HG02943 (cell line): Measurements from ENCODE around the gene RNF215.
"Not testable (repeated sequence)": the region's sequence is repeated elsewhere in the genome, so short reads cannot be mapped to it uniquely, and the experiment has no call there.

Experiments used
- ATAC-seq: cut with Tn5 transposase; IDR thresholded peaks from one replicate; pipeline ENCODE4 v1.9.1; 2021; ENCODE audit warnings: mild to moderate bottlenecking, low read depth, moderate library complexity; ENCODE audit not compliant: unreplicated experiment

RNF215 gene

GRCh38 chr22:30421695-30422480 lies 34.7 kb upstream of the RNF215 start:
- no peak for ATAC-seq

- no peak for ATAC-seq
These were observed 33.3 kb upstream of the RNF215 start for GRCh38 chr22:30420347-30421125.

GRCh38 chr22:30416837-30417236 lies 29.6 kb upstream of the RNF215 start:
- ATAC-seq = no peak

- no peak for ATAC-seq
These were observed 29.2 kb upstream of the RNF215 start for GRCh38 chr22:30416403-30416802.

GRCh38 chr22:30414525-30415047 lies 27.4 kb upstream of the RNF215 start:
- ATAC-seq = no peak

GRCh38 chr22:30413745-30414524 lies 26.7 kb upstream of the RNF215 start:
- no peak for ATAC-seq

- ATAC-seq = no peak
These were observed 25.8 kb upstream of the RNF215 start for GRCh38 chr22:30413001-30413400.

- ATAC-seq = no peak
These were observed 24.6 kb upstream of the RNF215 start for GRCh38 chr22:30411780-30412179.

- ATAC-seq = no peak
These were observed 21.3 kb upstream of the RNF215 start for GRCh38 chr22:30408388-30409102.

- no peak for ATAC-seq
These were observed 19.2 kb upstream of the RNF215 start for GRCh38 chr22:30406400-30406799.

- ATAC-seq = no peak
These were observed 18.5 kb upstream of the RNF215 start for GRCh38 chr22:30405731-30406130.

- no peak for ATAC-seq
These were observed 17.1 kb upstream of the RNF215 start for GRCh38 chr22:30404307-30404706.

- not testable (repeated sequence) for ATAC-seq
These were observed 15.5 kb upstream of the RNF215 start for GRCh38 chr22:30402766-30403104.

- ATAC-seq = no peak
These were observed 15.0 kb upstream of the RNF215 start for GRCh38 chr22:30402028-30402765.

GRCh38 chr22:30401024-30401423 lies 13.8 kb upstream of the RNF215 start:
- ATAC-seq = not testable (repeated sequence)

- no peak for ATAC-seq
These were observed 12.9 kb upstream of the RNF215 start for GRCh38 chr22:30400159-30400558.

GRCh38 chr22:30399718-30400117 lies 12.5 kb upstream of the RNF215 start:
- no peak for ATAC-seq

- ATAC-seq = no peak
These were observed 11.8 kb upstream of the RNF215 start for GRCh38 chr22:30398685-30399680.
